ENCODE results near the gene BLTP1.

BLTP1 gene

DNA sequence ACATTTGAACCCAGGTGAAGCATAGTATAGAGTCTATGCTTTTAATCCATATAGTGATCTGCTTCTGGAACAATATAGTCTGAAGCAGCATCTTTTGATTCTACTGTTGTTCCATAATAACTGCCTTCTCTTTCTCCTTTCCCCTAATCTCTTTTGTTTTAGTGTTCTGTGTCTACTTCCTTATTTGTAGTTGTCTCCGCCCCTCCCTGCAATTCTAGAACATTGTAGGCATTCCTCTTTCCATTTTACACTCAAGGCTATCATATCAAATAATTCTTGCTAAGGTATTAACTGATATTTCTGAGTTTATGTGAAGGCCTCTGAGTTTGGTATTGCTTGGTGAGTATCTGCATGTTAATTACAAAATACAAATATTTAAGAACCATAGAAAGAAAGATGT lies 11.6 kb downstream of the BLTP1 start:
- in situ Hi-C loops (cut with MboI; ENCODE audit: low sequenced_read_pairs): no loop called here

- in situ Hi-C loops (cut with MboI; ENCODE audit: low sequenced_read_pairs): no loop called here
These were observed 15.2 kb downstream of the BLTP1 start for GRCh38 chr4:122167369-122167768.

DNA sequence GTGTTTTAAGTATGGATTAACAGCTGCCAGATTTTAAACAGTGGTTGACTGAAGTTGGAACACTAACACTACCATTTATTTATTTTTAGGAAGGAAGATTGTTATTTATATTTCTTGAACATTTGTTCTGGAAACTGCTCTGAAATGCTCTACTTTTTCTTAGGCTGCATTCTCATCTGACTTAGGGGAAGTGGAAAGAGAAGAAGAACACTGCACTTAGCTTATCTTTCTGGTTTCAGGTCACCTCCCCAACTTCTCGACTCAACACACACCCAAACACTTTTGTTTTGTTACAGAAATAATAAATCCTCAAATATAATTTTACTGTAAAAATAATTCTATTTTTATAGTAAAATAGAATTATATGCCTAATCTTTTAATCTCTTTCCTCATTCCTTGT lies 18.6 kb downstream of the BLTP1 start:
- in situ Hi-C loops (cut with MboI; ENCODE audit: low sequenced_read_pairs): no loop called here

DNA sequence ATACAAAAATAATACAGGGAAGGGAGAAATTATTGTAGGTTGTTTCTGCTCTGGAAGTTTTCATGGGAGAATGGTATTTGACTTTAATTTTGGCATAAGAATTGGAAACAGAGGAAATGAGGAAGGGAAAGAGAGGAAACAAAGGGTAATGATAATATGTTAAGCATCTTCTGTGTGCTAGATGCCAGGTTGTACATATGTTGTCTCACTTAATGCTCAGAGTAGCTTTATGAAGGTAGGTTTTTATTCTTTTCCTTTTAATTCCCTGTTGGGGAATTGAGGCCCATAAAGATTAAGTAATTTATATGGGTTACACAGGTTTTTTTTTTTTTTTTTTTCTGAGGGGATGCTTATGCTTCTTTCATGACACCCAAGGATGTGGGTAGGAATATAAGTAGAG lies 19.2 kb downstream of the BLTP1 start:
- in situ Hi-C loops (cut with MboI; ENCODE audit: low sequenced_read_pairs): no loop called here

DNA sequence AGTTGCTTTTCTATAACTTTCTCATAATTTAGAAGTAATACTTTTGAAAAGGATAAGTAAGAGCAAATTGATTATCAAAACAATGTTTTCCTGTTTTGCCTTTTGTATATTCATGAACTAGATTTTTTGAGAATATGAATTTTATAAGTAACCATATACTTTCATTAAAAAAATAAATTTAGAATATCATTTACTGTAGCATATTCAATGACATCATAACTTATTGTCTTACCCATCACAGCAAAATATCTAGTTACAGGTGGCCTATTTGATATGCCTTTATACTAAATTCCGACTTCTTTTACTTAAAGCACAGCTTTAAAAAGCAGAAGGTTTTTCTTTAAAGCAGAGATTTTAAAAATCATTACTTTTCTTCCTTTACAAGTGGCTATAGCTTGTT lies 20.1 kb downstream of the BLTP1 start:
- in situ Hi-C loops (cut with MboI; ENCODE audit: low sequenced_read_pairs): no loop called here

GRCh38 chr4:122178961-122179360 lies 26.8 kb downstream of the BLTP1 start:
- in situ Hi-C loops (cut with MboI; ENCODE audit: low sequenced_read_pairs): no loop called here

GRCh38 chr4:122195718-122196117 lies 43.6 kb downstream of the BLTP1 start:
- in situ Hi-C loops (cut with MboI; ENCODE audit: low sequenced_read_pairs): no loop called here

All from HL-60/S4 treated with retinoic acid at 250 ng/mL for 4 days and 3 days (cell line).